Measurements from ENCODE around the gene LSAMP. TPM values are rescaled to one million over a fixed set of nuclear protein-coding genes. Genes with fewer than 3 reads are reported as not detected.
A peak's percentile ranks its signal among the peaks of the same experiment; 100 is the strongest.

The LSAMP gene
- total and polyA plus RNA-seq, 2 of the 8 experiments (the other 6 are each of a cell fraction or from before 2014, with no cell fraction given) = 1.8 to 5.7 TPM

DNA sequence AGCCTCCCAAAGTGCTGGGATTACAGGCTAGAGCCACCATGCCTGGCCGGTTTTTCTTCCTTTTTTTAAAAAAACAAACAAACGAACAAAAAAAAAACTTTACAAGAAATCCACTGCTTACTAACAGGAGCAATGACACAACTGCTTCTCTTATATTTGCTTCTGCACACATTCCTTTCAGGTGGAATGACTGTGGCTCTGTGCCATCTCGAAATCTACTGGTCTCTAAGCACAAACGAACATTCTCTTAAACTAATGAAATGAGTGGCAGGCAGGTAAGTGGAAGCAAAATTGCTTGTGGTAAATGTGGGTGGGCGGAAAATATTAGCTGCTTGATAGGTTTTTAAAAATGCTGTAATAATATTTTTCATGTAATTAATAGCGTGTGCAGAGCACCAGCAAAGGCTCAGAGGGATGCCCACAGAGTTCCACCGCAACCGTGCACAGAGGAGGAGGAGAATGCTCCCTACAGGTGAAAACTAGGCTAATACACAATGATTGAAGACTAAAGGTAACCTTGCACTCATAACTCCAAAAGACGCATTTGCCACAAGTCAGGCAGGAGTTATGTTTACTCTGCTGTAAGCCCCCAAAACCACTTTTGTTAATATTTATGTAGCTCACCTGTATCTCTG lies 77.4 kb downstream of the LSAMP start:
- Histone ChIP-seq H3K79me1 (ENCODE audit: low read depth, low read length) (no peaks in the 10 kb centered on the region), H4K8ac (ENCODE audit: extremely low read depth, insufficient read depth, low read length) (no peak overlapping the region), H2BK15ac (ENCODE audit: low read length) (no peak overlapping the region), H3K27ac (ENCODE audit: low read depth, low read length) (no peak overlapping the region), H3K56ac (replicated peaks; ENCODE audit: insufficient read length, low read depth, low read length) (no peak overlapping the region), H3K79me2 (ENCODE audit: control insufficient read depth in 1 of 2, insufficient read depth in 2 of 2, low read length in 2 of 2) (no peaks in the 10 kb centered on the region), H3K4me1 (replicated peaks in 1 of 4; ENCODE audit: control insufficient read depth in 3 of 4, insufficient read depth in 4 of 4, low read length in 3 of 4) (no peaks in the 10 kb centered on the region), H2AK5ac (ENCODE audit: low read depth, low read length) (no peak overlapping the region), H4K5ac (ENCODE audit: insufficient read length, low read depth, low read length) (no peak overlapping the region), H3K4me3 (ENCODE audit: extremely low read depth in 1 of 4, insufficient read depth in 2 of 4, low read depth in 3 of 4, low read length in 4 of 4) (no peak overlapping the region), H3K4ac (replicated peaks; ENCODE audit: insufficient read length, low read depth, low read length) (no peak overlapping the region), H3K23me2 (ENCODE audit: low read depth, low read length) (no peaks in the 10 kb centered on the region), H3K9me3 (ENCODE audit: insufficient read depth in 2 of 2, low read depth in 1 of 2, low read length in 1 of 2) (no peaks in the 10 kb centered on the region), H4K20me1 (replicated peaks in 1 of 2; ENCODE audit: control insufficient read depth in 1 of 2, insufficient read depth in 2 of 2, low read length in 2 of 2) (no peaks in the 10 kb centered on the region), H2BK12ac (ENCODE audit: low read depth, low read length) (no peak overlapping the region), H2AFZ (ENCODE audit: low read length) (no peak overlapping the region), H3K27me3 (replicated peaks in 1 of 4; ENCODE audit: control insufficient read depth in 3 of 4, extremely low read depth in 1 of 4, insufficient read depth in 3 of 4, low read length in 3 of 4) (no peaks in the 10 kb centered on the region), H3K4me2 (ENCODE audit: insufficient read depth in 1 of 2, low read depth in 2 of 2, low read length in 2 of 2) (no peak overlapping the region), H2BK20ac (ENCODE audit: low read length) (no peak overlapping the region), H3K18ac (ENCODE audit: extremely low read depth, low read length) (no peak overlapping the region), H2BK5ac (ENCODE audit: low read depth, low read length) (no peak overlapping the region), H3K9ac (replicated peaks in 1 of 4; ENCODE audit: extremely low read depth in 1 of 4, low read depth in 3 of 4, low read length in 3 of 4) (no peak overlapping the region), H3K36me3 (ENCODE audit: control insufficient read depth in 2 of 4, insufficient read depth in 4 of 4, low read length in 3 of 4) (no peaks in the 10 kb centered on the region), H2BK120ac (replicated peaks; ENCODE audit: low read depth, low read length) (no peak overlapping the region), H3K14ac (ENCODE audit: insufficient read length) (no peak overlapping the region), H4K91ac (replicated peaks; ENCODE audit: insufficient read length, low read length) (no peak overlapping the region), H3K23ac (ENCODE audit: insufficient read length) (no peak overlapping the region)
- no peak for DNase-seq (ENCODE audit: low read depth in 1 of 2, low spot score in 2 of 2)
- CTCF ChIA-PET (ENCODE audit: partially characterized antibody) = interaction anchor here (0.7 to 1.6 kb wide), 2 partner anchors 27 to 150 kb away, joined by 3 read pairs; no protein-coding TSS in a partner anchor
- WGBS, 2 experiments (ENCODE audit: extremely low coverage in 1 of 2, insufficient coverage in 1 of 2, insufficient read length in 1 of 2, insufficient replicate concordance in 2 of 2, low coverage in 1 of 2, low lambda C conversion rate in 2 of 2, missing lambda C conversion rate in 1 of 2) = 90% methylated on average over 9 of the region's 9 CpGs; no CpG with 5 or more reads in 1 of the 2 experiments
- no peak for TF ChIP-seq ZNF274 (IDR thresholded peaks at IDR 0.05; ENCODE audit: borderline replicate concordance, extremely low read depth, low read length)
- TF ChIP-seq RAD21 (IDR thresholded peaks at IDR 0.05 in 1 of 2, conservative IDR thresholded peaks at IDR 0.05 in 1 of 2; ENCODE audit: low read depth in 2 of 2, low read length in 2 of 2) = 0 out of 4 replicates have a peak, but pooled peaks have one; percentile 13 to 17
- FAIRE-seq = peak; percentile 7
- POLR2A ChIA-PET (ENCODE audit: partially characterized antibody) = no interaction called here

Measured in H1 (cell line).